Lower leg skin (tissue), 4 donors: ENCODE data around the gene MGA. TPM values are rescaled to one million over a fixed set of nuclear protein-coding genes. Genes with fewer than 3 reads are reported as not detected.

Experiments used
- DNase-seq, 2 donors: peaks; one replicate each; pipeline ENCODE4 v3.0.0-alpha.2; 2019; ENCODE audit warnings: low spot score in 2 of 2
- H3K4me3 ChIP-seq: fragments of 200-600 bp; sonication (generic); 2 replicates; pipeline ENCODE4 v1.5.1; 2017; ENCODE audit warnings: mild to moderate bottlenecking, low read depth; ENCODE audit not compliant: poor library complexity, severe bottlenecking
- POLR2A ChIP-seq, 2 donors: fragments of 450-650 bp; IDR thresholded peaks; one replicate each; pipeline ENCODE4 v1.6.1; 2016 to 2017; ENCODE audit warnings: antibody characterized with exemption in 2 of 2, mild to moderate bottlenecking in 1 of 2, moderate library complexity in 1 of 2
- WGBS, 2 donors: methylation state at CpG; one replicate each; pipeline ENCODE4 v1.1.5; 2018; 5-methylcytosine and 5-hydroxymethylcytosine counted together
- intact Hi-C: fragments of 100-400 bp; cut with DNase I; formaldehyde crosslinking; loops from one replicate; pipeline ENCODE4 v1.15.0; 2023; ENCODE audit warnings: low total_unique reads
- total RNA-seq, 4 donors: library from RNA; depleted of rRNA; stranded (reverse); fragments of >200 nt; gene quantifications; one replicate each; pipeline ENCODE4 v1.1.0, GENCODE V29; 2016
- TF ChIP-seq, protein P1 (sequence below), 3 donors: fragments of 450-650 bp; IDR thresholded peaks; one replicate each; pipeline ENCODE4 v1.5.1; 2016; ENCODE audit warnings: antibody characterized with exemption in 3 of 3, mild to moderate bottlenecking in 3 of 3, moderate library complexity in 2 of 3

The MGA gene
- total RNA-seq, 4 donors from 2014 or later: 17.2 to 24.1 (median 20.7) TPM

DNA sequence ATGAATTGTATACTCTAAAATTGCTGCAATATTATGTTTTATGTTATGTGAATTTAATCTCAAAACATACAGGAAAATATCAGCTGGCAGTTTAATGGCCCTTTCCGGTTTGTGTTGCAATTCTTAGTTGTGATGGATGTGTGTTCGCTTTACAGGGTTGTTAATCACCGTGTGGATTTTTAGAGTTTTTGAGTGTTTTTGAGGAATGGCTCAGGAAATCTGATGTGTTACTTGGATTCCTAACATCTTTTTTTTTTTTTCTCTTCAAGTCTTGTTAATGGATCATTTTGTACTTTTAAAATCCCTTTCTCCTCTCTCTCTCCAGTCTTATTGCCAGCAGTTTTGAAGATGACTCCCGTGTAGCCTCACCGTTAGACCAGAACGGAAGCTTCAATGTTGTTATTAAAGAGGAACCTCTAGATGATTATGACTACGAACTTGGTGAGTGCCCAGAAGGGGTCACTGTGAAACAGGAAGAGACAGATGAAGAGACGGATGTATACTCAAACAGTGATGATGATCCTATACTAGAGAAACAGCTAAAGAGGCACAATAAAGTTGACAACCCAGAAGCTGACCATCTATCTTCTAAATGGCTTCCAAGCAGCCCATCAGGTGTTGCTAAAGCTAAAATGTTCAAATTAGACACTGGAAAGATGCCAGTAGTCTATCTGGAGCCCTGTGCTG lies 35.7 kb downstream of the MGA start:
- no peak for DNase-seq
- 72 to 74% methylated on average over 8 of the region's 8 CpGs for WGBS, 2 donors
- no peak overlapping the region for H3K4me3 ChIP-seq
- TF ChIP-seq POLR2A (IDR thresholded peaks at IDR 0.05): no peak
- TF ChIP-seq, protein P1, sequence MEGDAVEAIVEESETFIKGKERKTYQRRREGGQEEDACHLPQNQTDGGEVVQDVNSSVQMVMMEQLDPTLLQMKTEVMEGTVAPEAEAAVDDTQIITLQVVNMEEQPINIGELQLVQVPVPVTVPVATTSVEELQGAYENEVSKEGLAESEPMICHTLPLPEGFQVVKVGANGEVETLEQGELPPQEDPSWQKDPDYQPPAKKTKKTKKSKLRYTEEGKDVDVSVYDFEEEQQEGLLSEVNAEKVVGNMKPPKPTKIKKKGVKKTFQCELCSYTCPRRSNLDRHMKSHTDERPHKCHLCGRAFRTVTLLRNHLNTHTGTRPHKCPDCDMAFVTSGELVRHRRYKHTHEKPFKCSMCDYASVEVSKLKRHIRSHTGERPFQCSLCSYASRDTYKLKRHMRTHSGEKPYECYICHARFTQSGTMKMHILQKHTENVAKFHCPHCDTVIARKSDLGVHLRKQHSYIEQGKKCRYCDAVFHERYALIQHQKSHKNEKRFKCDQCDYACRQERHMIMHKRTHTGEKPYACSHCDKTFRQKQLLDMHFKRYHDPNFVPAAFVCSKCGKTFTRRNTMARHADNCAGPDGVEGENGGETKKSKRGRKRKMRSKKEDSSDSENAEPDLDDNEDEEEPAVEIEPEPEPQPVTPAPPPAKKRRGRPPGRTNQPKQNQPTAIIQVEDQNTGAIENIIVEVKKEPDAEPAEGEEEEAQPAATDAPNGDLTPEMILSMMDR (IDR thresholded peaks at IDR 0.05): no peak
- intact Hi-C loops: no loop called here

DNA sequence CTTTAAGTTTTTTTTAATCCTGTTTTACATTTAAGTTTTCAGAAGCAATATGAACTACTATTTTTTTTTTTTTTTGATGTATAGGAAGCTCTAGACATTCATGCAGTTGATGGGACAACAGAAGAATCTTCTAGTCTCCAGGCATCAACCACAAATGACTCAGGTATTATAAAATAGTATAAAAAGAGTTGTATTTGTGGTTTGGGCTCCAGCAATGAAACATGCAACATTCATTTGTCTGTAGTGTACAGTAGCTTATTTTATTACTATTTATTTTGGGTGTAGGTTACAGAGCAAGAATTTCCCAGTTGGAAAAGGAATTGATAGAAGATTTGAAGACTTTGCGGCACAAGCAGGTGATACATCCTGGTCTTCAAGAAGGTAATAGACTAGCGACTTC lies 38.6 kb downstream of the MGA start:
- 93 to 97% methylated on average over 2 of the region's 2 CpGs for WGBS, 2 donors
- intact Hi-C loops: no loop called here
- DNase-seq: no peak
- no peak for TF ChIP-seq POLR2A (IDR thresholded peaks at IDR 0.05)
- TF ChIP-seq, protein P1 (IDR thresholded peaks at IDR 0.05): no peak
- no peak overlapping the region for H3K4me3 ChIP-seq

DNA sequence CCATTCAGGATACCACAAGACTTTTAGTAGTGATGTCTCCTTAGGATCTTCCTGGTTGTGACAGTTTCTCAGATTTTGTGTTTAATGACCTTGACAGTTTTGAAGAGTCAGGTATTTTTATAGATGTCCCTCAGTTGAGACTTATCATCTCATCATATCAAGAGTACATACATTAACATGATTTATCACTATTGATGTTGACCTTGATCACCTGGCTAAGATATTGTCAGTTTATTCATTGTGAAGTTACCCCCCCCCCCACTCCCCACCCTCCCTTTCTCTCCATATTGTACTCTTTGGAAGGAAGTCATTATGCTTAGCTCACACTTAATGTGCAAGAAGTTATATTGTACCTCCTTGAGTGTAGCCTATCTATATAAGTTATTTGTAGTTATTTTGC lies 42.9 kb downstream of the MGA start:
- no peak for TF ChIP-seq POLR2A (IDR thresholded peaks at IDR 0.05)
- TF ChIP-seq, protein P1 (IDR thresholded peaks at IDR 0.05): no peak
- no peak for DNase-seq
- intact Hi-C loops: no loop called here
- H3K4me3 ChIP-seq: no peak overlapping the region

DNA sequence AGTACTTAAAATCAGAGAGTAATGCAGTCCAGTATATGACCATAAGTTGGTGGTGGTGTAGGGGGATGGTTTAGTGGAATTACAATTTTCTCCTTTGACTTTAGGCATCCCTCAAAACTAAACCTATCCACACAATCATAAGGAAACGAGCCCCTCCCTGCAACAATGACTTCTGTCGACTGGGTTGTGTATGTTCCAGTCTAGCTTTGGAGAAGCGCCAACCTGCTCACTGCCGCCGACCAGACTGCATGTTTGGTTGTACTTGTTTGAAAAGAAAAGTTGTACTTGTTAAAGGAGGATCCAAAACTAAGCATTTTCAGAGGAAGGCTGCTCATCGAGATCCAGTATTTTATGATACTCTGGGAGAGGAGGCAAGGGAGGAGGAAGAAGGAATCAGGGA lies 52.8 kb downstream of the MGA start:
- no peak overlapping the region for H3K4me3 ChIP-seq
- 66 to 71% methylated on average over 6 of the region's 6 CpGs for WGBS, 2 donors
- no peak for DNase-seq
- intact Hi-C loops: no loop called here
- TF ChIP-seq, protein P1 (IDR thresholded peaks at IDR 0.05): no peak
- no peak for TF ChIP-seq POLR2A (IDR thresholded peaks at IDR 0.05)

DNA sequence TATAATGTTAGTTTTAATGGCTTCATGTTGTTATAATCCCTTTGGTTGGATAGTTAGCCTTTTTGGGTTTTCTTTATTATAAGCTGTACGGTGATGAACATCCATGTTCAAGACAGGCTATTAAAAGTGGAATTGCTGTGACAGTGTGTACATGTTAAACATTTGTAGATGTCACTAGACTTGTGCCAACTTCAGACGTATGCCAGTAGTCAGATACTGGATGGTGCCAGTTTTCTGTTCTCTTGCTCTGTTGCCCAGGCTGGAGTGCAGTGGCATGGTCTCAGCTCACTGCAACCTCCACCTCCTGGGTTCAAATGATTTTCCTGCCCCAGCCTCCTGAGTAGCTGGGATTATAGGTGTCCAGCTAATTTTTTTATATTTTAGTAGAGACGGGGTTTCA lies 54.1 kb downstream of the MGA start:
- no peak for DNase-seq
- intact Hi-C loops: no loop called here
- H3K4me3 ChIP-seq: no peak overlapping the region
- TF ChIP-seq, protein P1 (IDR thresholded peaks at IDR 0.05): no peak
- TF ChIP-seq POLR2A (IDR thresholded peaks at IDR 0.05): no peak
- 79 to 82% methylated on average over 3 of the region's 3 CpGs for WGBS, 2 donors

DNA sequence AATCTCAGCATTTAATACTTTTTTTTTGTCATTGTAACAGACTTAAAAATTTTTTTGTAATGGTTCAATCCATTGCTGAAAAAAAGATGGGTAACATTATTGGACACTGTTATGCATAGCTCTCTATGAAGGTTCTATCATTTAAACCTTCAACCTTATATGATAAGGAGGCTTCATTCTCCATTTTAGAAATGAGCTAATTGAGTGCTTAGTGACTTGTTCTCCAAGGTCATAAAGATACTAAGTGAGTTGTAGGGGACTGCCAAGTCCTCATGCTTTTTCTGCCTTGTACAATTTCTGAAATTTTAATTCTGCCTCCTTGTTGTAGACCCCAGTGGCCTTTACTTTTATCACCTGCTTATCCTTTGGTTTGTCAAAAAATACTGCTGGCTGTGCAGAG lies 56.7 kb downstream of the MGA start:
- TF ChIP-seq POLR2A (IDR thresholded peaks at IDR 0.05): no peak
- TF ChIP-seq, protein P1 (IDR thresholded peaks at IDR 0.05): no peak
- intact Hi-C loops: no loop called here

More for the DNA sequence above, 56.7 kb downstream of the MGA start:
- DNase-seq: no peak
- no peak overlapping the region for H3K4me3 ChIP-seq
